Esophagus (tissue), 2 donors: ENCODE results near the gene GIMD1. TPM values are rescaled to one million over a fixed set of nuclear protein-coding genes. Genes with fewer than 3 reads are reported as not detected.
A peak's percentile ranks its signal among the peaks of the same experiment; 100 is the strongest.

Experiments used
- H3K27ac ChIP-seq, 2 donors: one replicate each; pipeline ENCODE4 v1.5.1; 2013; ENCODE audit warnings: low read depth in 2 of 2, mild to moderate bottlenecking in 2 of 2, inconsistent platforms in 1 of 2, low read length in 1 of 2, moderate library complexity in 1 of 2
- H3K27me3 ChIP-seq, 2 donors: one replicate each; pipeline ENCODE4 v1.6.1; 2013; ENCODE audit warnings: low read length in 2 of 2, control low read depth in 1 of 2, mild to moderate bottlenecking in 1 of 2; ENCODE audit not compliant: insufficient read depth in 2 of 2, control insufficient read depth in 1 of 2
- H3K36me3 ChIP-seq, 2 donors: one replicate each; pipeline ENCODE4 v1.6.1; 2013; ENCODE audit warnings: low read length in 1 of 2; ENCODE audit not compliant: control insufficient read depth in 2 of 2, insufficient read depth in 2 of 2
- H3K4me1 ChIP-seq, 2 donors: one replicate each; pipeline ENCODE4 v1.6.1; 2013; ENCODE audit warnings: low read length in 1 of 2; ENCODE audit not compliant: control insufficient read depth in 2 of 2, insufficient read depth in 2 of 2
- H3K4me3 ChIP-seq, 2 donors: one replicate each; pipeline ENCODE4 v1.5.1; 2013; ENCODE audit warnings: low read length in 2 of 2, mild to moderate bottlenecking in 2 of 2, low read depth in 1 of 2, moderate library complexity in 1 of 2
- H3K9me3 ChIP-seq, 2 donors: one replicate each; pipeline ENCODE4 v1.6.1; 2013; ENCODE audit warnings: mild to moderate bottlenecking in 2 of 2, low read depth in 1 of 2, low read length in 1 of 2, moderate library complexity in 1 of 2; ENCODE audit not compliant: control insufficient read depth in 2 of 2, insufficient read depth in 1 of 2
- WGBS, 2 donors: extraction: QIAGEN DNeasy Blood & Tissue Kit; methylation state at CpG; one replicate each; pipeline ENCODE4 v1.1.7; 2013; 5-methylcytosine and 5-hydroxymethylcytosine counted together
- polyA plus RNA-seq, 2 donors: library from polyadenylated mRNA; stranded (reverse); fragments of 200-250 nt; gene quantifications; one replicate each; pipeline ENCODE4 v1.2.3, GENCODE V29; 2013
- donor health status: healthy with polysubstance abuse.
- donor health status: Bipolar disorder and iron deficiency.

The GIMD1 gene
- polyA plus RNA-seq, 2 donors, result not detected

DNA sequence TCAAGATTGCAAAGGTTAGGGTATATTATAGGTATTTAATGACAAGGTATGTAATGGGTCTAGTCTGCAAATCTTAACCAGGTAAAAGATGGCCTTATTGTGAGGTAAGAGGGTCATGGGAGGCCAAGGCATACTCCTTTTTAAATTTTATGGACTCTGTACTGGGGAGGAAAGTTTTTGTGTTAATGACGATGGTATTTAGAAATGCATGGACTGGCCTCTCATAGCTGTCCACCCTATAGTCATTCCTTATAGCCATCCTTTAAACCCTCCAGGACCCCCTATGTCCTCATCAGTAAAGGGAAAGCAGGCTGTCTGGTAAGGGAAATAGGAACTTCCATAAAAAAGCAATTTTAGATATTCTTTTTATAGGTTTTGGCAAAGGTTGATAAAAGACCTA lies 50.8 kb downstream of the GIMD1 start:
- H3K4me1 ChIP-seq, result peaks cover 0 to 2% of the 10 kb centered on the region in 2 donors
- H3K36me3 ChIP-seq, result peaks cover 0 to 2% of the 10 kb centered on the region in 2 donors
- WGBS, 2 donors, result 71 to 80% methylated on average over 1 of the region's 1 CpG
- H3K27me3 ChIP-seq, result no peaks in the 10 kb centered on the region
- H3K9me3 ChIP-seq, result no peaks in the 10 kb centered on the region
- peak overlapping the region in 1 of 2 donors; percentile 93 for H3K4me3 ChIP-seq
- H3K27ac ChIP-seq, result no peak overlapping the region

GRCh38 chr4:106316773-106317409 lies 51.7 kb downstream of the GIMD1 start:
- WGBS, 2 donors, result 2 to 3% methylated on average over 13 of the region's 13 CpGs
- Histone ChIP-seq H3K4me1 (peaks cover 0 to 2% of the 10 kb centered on the region in 2 donors), H3K36me3 (peaks cover 0 to 2% of the 10 kb centered on the region in 2 donors), H3K9me3 (no peaks in the 10 kb centered on the region), H3K27ac (peak overlapping the region; percentile 95 to 100), H3K27me3 (no peaks in the 10 kb centered on the region), H3K4me3 (peak overlapping the region; percentile 83 to 93)

- H3K4me3 ChIP-seq, result peak within 1 kb of the TSS; percentile 83 to 93
- H3K27ac ChIP-seq, result peak within 1 kb of the TSS; percentile 95 to 100
- H3K36me3 ChIP-seq, result peaks cover 0 to 2% of the 10 kb centered on the region in 2 donors
- peaks cover 0 to 2% of the 10 kb centered on the region in 2 donors for H3K4me1 ChIP-seq
- no peaks in the 10 kb centered on the region for H3K9me3 ChIP-seq
- WGBS, 2 donors, result 0% methylated on average over 44 of the region's 44 CpGs
- no peaks in the 10 kb centered on the region for H3K27me3 ChIP-seq
Observed at GRCh38 chr4:106315968-106316772, 52.4 kb downstream of the GIMD1 start, which contains the start of the genes AIMP1 and TBCK. AIMP1 (plus strand) TSS chr4:106316550; CDS start chr4:106325010, 8,460 bp downstream. TBCK (minus strand) TSS chr4:106316209; CDS start chr4:106308960, 7,249 bp downstream.

DNA sequence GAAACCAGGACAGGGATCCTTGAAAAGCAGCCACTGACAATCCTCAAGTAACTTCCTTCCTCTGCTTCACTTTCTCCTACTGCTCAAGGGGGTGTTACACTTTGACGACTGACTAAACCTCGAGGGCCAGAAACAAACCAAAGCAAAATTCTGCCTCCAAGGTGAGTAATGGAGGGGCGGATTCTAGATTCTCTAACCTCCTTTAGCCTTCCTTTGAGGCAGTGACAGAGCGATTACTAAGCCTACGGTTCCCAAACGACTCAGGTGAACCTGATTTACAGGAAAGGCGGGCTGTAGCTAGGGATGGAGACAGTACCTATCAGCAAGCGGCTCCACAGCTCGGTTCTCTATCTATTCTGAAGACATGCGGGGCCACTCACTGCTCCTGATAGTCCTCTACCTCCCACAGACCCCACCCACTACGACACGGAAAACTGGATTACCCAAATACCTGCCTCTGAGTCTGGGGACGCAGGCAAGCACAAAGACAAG lies 53.1 kb downstream of the GIMD1 start:
- Histone ChIP-seq H3K27me3 (no peaks in the 10 kb centered on the region), H3K27ac (peak overlapping the region; percentile 95 to 100), H3K4me1 (peaks cover 0 to 2% of the 10 kb centered on the region in 2 donors), H3K9me3 (no peaks in the 10 kb centered on the region), H3K36me3 (no peaks in the 10 kb centered on the region), H3K4me3 (peak overlapping the region; percentile 83 to 93)
- WGBS, 2 donors, result 0% methylated on average over 13 of the region's 13 CpGs

GRCh38 chr4:106314960-106315359 lies 53.6 kb downstream of the GIMD1 start:
- Histone ChIP-seq H3K4me3 (peak overlapping the region in 1 of 2 donors; percentile 93), H3K36me3 (no peaks in the 10 kb centered on the region), H3K27ac (no peak overlapping the region), H3K4me1 (peaks cover 0 to 2% of the 10 kb centered on the region in 2 donors), H3K27me3 (no peaks in the 10 kb centered on the region), H3K9me3 (no peaks in the 10 kb centered on the region)
- WGBS, 2 donors, result 25 to 35% methylated on average over 6 of the region's 6 CpGs

GRCh38 chr4:106312997-106313522 lies 55.5 kb downstream of the GIMD1 start:
- 84 to 85% methylated on average over 3 of the region's 3 CpGs for WGBS, 2 donors
- Histone ChIP-seq H3K27me3 (no peaks in the 10 kb centered on the region), H3K27ac (no peak overlapping the region), H3K9me3 (no peaks in the 10 kb centered on the region), H3K36me3 (no peaks in the 10 kb centered on the region), H3K4me3 (no peak overlapping the region), H3K4me1 (peaks cover 0 to 2% of the 10 kb centered on the region in 2 donors)

DNA sequence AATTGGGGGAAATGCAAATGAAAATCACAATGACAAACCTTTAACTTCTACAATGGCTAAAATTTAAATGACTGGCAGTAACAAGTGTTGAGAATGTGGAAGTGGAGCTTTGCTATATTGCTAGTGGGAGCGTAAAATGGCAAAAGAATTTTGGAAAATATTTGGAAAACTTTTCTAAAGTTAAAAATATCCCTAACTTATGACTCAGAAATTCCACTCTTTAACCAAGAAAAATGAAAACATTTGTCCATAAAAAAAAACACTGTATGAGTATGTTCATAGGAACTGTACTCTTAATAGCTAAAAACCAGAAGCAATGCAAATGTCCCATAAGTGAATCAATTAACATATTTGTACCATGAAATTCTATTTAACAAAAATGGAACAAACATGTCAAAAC lies 56.2 kb downstream of the GIMD1 start:
- no peaks in the 10 kb centered on the region for H3K27me3 ChIP-seq
- no peaks in the 10 kb centered on the region for H3K36me3 ChIP-seq
- H3K4me1 ChIP-seq, result peaks cover 0 to 2% of the 10 kb centered on the region in 2 donors
- no peak overlapping the region for H3K4me3 ChIP-seq
- no peak overlapping the region for H3K27ac ChIP-seq
- no peaks in the 10 kb centered on the region for H3K9me3 ChIP-seq
- WGBS, 2 donors, result 76 to 85% methylated on average over 1 of the region's 1 CpG

Other genes starting within 250 kb of the GIMD1 start
- gene TBCK, start 52.6 kb downstream of the GIMD1 start, polyA plus RNA-seq, result 1 to 10 TPM; 6.0 to 8.2 TPM
- 10 to 100 TPM; 25.0 to 26.9 TPM for gene AIMP1, start 52.2 kb downstream of the GIMD1 start, polyA plus RNA-seq